GM12878 (cell line): Measurements from ENCODE around the gene PELI2. TPM values are rescaled to one million over a fixed set of nuclear protein-coding genes. Genes with fewer than 3 reads are reported as not detected.

Experiments used
- ATAC-seq: fragments of 200-7000 bp; cut with Tn5 transposase; 3 replicates; pipeline ENCODE4 v1.9.1; 2020; ENCODE audit warnings: mild to moderate bottlenecking, moderate library complexity
- BruUV-seq: library from RNA; stranded (reverse); fragments of 400-500 nt; replicated peaks from 2 replicates; lab custom pipeline; 2021; lab: Mats Ljungman, UMichigan
- CTCF ChIA-PET: fragments of 300-600 bp; sonication (Branson Sonifier 250); formaldehyde crosslinking; extraction: SDS; loops from one replicate; lab custom pipeline; 2021; ENCODE audit warnings: inconsistent platforms; lab: Yijun Ruan, JAX
- POLR2A ChIA-PET: fragments of 350-600 bp; formaldehyde crosslinking; extraction: SDS; loops from one replicate; lab custom pipeline; 2021; ENCODE audit warnings: inconsistent platforms; lab: Charles Lee
- RAD21 ChIA-PET: fragments of 300-600 bp; sonication (Branson Sonifier 250); formaldehyde crosslinking; loops from one replicate; lab custom pipeline; 2023; ENCODE audit warnings: antibody characterized with exemption; ENCODE audit not compliant: unreplicated experiment; lab: Charles Lee
- SMC1A ChIA-PET: fragments of 300-600 bp; sonication (Branson Sonifier 250); formaldehyde crosslinking; loops from one replicate; lab custom pipeline; 2023; ENCODE audit not compliant: unreplicated experiment, uncharacterized antibody; lab: Charles Lee
- DNase-seq: peaks from one replicate; pipeline ENCODE4 v3.0.0-alpha.2; 2011; ENCODE audit warnings: low read depth, low spot score
- FAIRE-seq: peaks from 3 replicates; lab custom pipeline; 2011; peaks lifted over from hg19 to GRCh38; lab: Jason Lieb, UNC
- H2AFZ ChIP-seq: 2 replicates; pipeline ENCODE4 v1.6.0; 2011; ENCODE audit warnings: low read depth, low read length, control low read depth; ENCODE audit not compliant: control insufficient read depth
- H3K27ac ChIP-seq: 2 replicates; pipeline ENCODE4 v1.5.1; 2011; ENCODE audit warnings: control low read depth; ENCODE audit not compliant: control insufficient read depth, insufficient read depth
- H3K27me3 ChIP-seq, 2 experiments: replicated peaks in 1 of 2; 2 replicates each; pipeline versions ENCODE4 v1.6.0 to v1.6.1; 2011; ENCODE audit warnings: low read length in 1 of 2; ENCODE audit not compliant: control insufficient read depth in 2 of 2, insufficient read depth in 2 of 2
- H3K36me3 ChIP-seq, 2 experiments: 2 replicates each; pipeline ENCODE4 v1.5.1; 2011; ENCODE audit warnings: low read length in 1 of 2; ENCODE audit not compliant: control insufficient read depth in 2 of 2, insufficient read depth in 2 of 2
- H3K4me1 ChIP-seq: 2 replicates; pipeline ENCODE4 v1.6.1; 2011; ENCODE audit warnings: mild to moderate bottlenecking, low read length, moderate library complexity, mixed read lengths; ENCODE audit not compliant: control insufficient read depth, insufficient read depth
- H3K4me2 ChIP-seq: 2 replicates; pipeline ENCODE4 v1.6.0; 2011; ENCODE audit warnings: control low read depth; ENCODE audit not compliant: control insufficient read depth, insufficient read depth
- H3K4me3 ChIP-seq: fragments of 200-600 bp; sonication (generic); 2 replicates; pipeline ENCODE4 v1.5.1; 2016
- H3K79me2 ChIP-seq: 2 replicates; pipeline ENCODE4 v1.6.0; 2011; ENCODE audit warnings: low read length; ENCODE audit not compliant: control insufficient read depth, insufficient read depth
- H3K9ac ChIP-seq: 2 replicates; pipeline ENCODE4 v1.8.0; 2011; ENCODE audit warnings: low read length, control low read depth, mixed read lengths; ENCODE audit not compliant: control insufficient read depth, insufficient read depth
- H3K9me3 ChIP-seq: replicated peaks from 3 replicates; pipeline ENCODE4 v1.5.1; 2011; ENCODE audit warnings: mild to moderate bottlenecking, low read length; ENCODE audit not compliant: control insufficient read depth, insufficient read depth
- H4K20me1 ChIP-seq: 2 replicates; pipeline ENCODE4 v1.6.0; 2011; ENCODE audit not compliant: control insufficient read depth, insufficient read depth
- E2F8 ChIP-seq: fragments of 450-650 bp; IDR thresholded peaks from 2 replicates; pipeline ENCODE4 v1.6.1; 2018; ENCODE audit warnings: mild to moderate bottlenecking, low read depth, moderate library complexity; ENCODE audit not compliant: partially characterized antibody
- ETV6 ChIP-seq, 2 experiments: fragments of 450-650 bp in 1 of 2; IDR thresholded peaks in 1 of 2; conservative IDR thresholded peaks in 1 of 2; 2 replicates each; pipeline ENCODE4 v1.6.1; 2014; ENCODE audit warnings: antibody characterized with exemption in 1 of 2, borderline replicate concordance in 1 of 2, low read depth in 1 of 2, mild to moderate bottlenecking in 1 of 2, moderate library complexity in 1 of 2
- GABPA ChIP-seq: IDR thresholded peaks from 2 replicates; pipeline ENCODE4 v1.6.1; 2014; ENCODE audit warnings: antibody characterized with exemption, low read depth, mild to moderate bottlenecking, inconsistent platforms
- MTA2 ChIP-seq: fragments of 450-650 bp; IDR thresholded peaks from 2 replicates; pipeline ENCODE4 v1.6.1; 2016; ENCODE audit warnings: low read depth, mild to moderate bottlenecking, moderate library complexity
- MYB ChIP-seq: fragments of 150-350 bp; IDR thresholded peaks from 2 replicates; pipeline ENCODE4 v1.6.1; 2014; ENCODE audit warnings: mild to moderate bottlenecking, low read depth, low read length, borderline replicate concordance
- PML ChIP-seq: IDR thresholded peaks from 2 replicates; pipeline ENCODE4 v1.6.1; 2012; ENCODE audit warnings: low read length, inconsistent platforms
- RAD21 ChIP-seq: IDR thresholded peaks from 2 replicates; pipeline ENCODE4 v1.6.1; 2011; ENCODE audit warnings: mild to moderate bottlenecking, low read depth, low read length, moderate library complexity; ENCODE audit not compliant: insufficient read depth
- RCOR1 ChIP-seq: conservative IDR thresholded peaks from 2 replicates; pipeline ENCODE4 v1.6.1; 2012; ENCODE audit warnings: low read depth, low read length, improper control_type of control experiment
- RELA ChIP-seq: fragments of 450-650 bp; IDR thresholded peaks from 2 replicates; pipeline ENCODE4 v1.8.0; 2014; ENCODE audit warnings: borderline replicate concordance; ENCODE audit not compliant: partially characterized antibody
- RELB ChIP-seq: fragments of 450-650 bp; IDR thresholded peaks from 2 replicates; pipeline ENCODE4 v1.6.1; 2017; ENCODE audit warnings: low read depth, mild to moderate bottlenecking, moderate library complexity
- SIX5 ChIP-seq: IDR thresholded peaks from 2 replicates; pipeline ENCODE4 v1.6.1; 2011; ENCODE audit warnings: mild to moderate bottlenecking, low read depth, low read length, moderate library complexity; ENCODE audit not compliant: severe bottlenecking
- STAT1 ChIP-seq: fragments of 450-650 bp; conservative IDR thresholded peaks from 2 replicates; pipeline ENCODE4 v1.6.1; 2014; ENCODE audit warnings: antibody characterized with exemption, mild to moderate bottlenecking
- USF2 ChIP-seq: IDR thresholded peaks from 2 replicates; pipeline ENCODE4 v1.6.1; 2011; ENCODE audit warnings: low read depth, low read length, improper control_type of control experiment, borderline replicate concordance
- YBX1 ChIP-seq: fragments of 450-650 bp; IDR thresholded peaks from 2 replicates; pipeline ENCODE4 v1.6.1; 2016; ENCODE audit warnings: antibody characterized with exemption
- WGBS: methylation state at CpG from one replicate; pipeline ENCODE4 v1.1.6; 2016; ENCODE audit warnings: low lambda C conversion rate; ENCODE audit not compliant: insufficient replicate concordance, insufficient coverage; ENCODE audit errors: missing lambda C conversion rate; 5-methylcytosine and 5-hydroxymethylcytosine counted together
- in situ Hi-C: fragments of 300-500 bp; cut with MboI; formaldehyde crosslinking; loops from 9 replicates; pipeline ENCODE4 v1.14.3; 2018; ENCODE audit warnings: mixed read lengths
- intact Hi-C: fragments of 100-400 bp; cut with micrococcal nuclease; formaldehyde crosslinking; loops from one replicate; pipeline ENCODE4 v1.14.2; 2022; ENCODE audit not compliant: unreplicated experiment
- polyA plus RNA-seq, 11 experiments: library from polyadenylated mRNA; depleted of rRNA in 4 of 11; unstranded in 6 of 11; stranded (reverse) in 5 of 11; fragments of >200 nt; fragmentation: Nextera tagmentation in 4 of 11; fragmentation: Illumina TruSeq in 1 of 11; extraction: Ambion mirVana in 4 of 11; extraction: Trizol in 1 of 11; gene quantifications; 1 replicate in 1 of 11; 2 replicates in 10 of 11; pipeline versions ENCODE4 v1.2.1 to v1.2.3, GENCODE V29; 2011 to 2016; ENCODE audit warnings: inconsistent platforms in 2 of 11, missing spikeins in 2 of 11, low read depth in 1 of 11
- total RNA-seq, 4 experiments: library from RNA; depleted of rRNA in 3 of 4; stranded (reverse); fragments of >200 nt in 3 of 4; fragmentation: Illumina TruSeq in 1 of 4; extraction: Trizol in 1 of 4; gene quantifications; 2 replicates each; pipeline versions ENCODE4 v1.2.1 to v1.2.3, GENCODE V29; 2013 to 2021

Gene PELI2
- total and polyA plus RNA-seq, 10 of the 15 experiments (the other 5 are each of a cell fraction or from before 2014, with no cell fraction given): under 0.01 to 0.10 (median 0.01) TPM; not detected in 3

GRCh38 chr14:56295743-56296142 is 177.5 kb downstream of the PELI2 start:
- Histone ChIP-seq H3K4me2 (no peak overlapping the region), H3K4me3 (no peak overlapping the region), H3K79me2 (no peaks in the 10 kb centered on the region), H4K20me1 (no peaks in the 10 kb centered on the region), H3K4me1 (no peaks in the 10 kb centered on the region), H3K27ac (no peak overlapping the region), H3K36me3 (no peaks in the 10 kb centered on the region), H3K9ac (no peak overlapping the region), H2AFZ (no peak overlapping the region)
- FAIRE-seq: no peak
- CTCF ChIA-PET: no interaction called here
- intact Hi-C loops: no loop called here
- POLR2A ChIA-PET: no interaction called here
- SMC1A ChIA-PET: no interaction called here
- no TSS peak for BruUV-seq
- ATAC-seq: no peak
- 0% methylated on average over 3 of the region's 3 CpGs for WGBS
- no peak for DNase-seq
- TF ChIP-seq RELB: no peak
- TF ChIP-seq RAD21: no peak
- no peak for TF ChIP-seq STAT1
- TF ChIP-seq ETV6 (conservative IDR thresholded peaks at IDR 0.05 in 1 of 2, IDR thresholded peaks at IDR 0.05 in 1 of 2; ENCODE audit: borderline replicate concordance in 1 of 2, low read depth in 1 of 2): no peak
- TF ChIP-seq RELA: no peak
- no peak for TF ChIP-seq YBX1
- no peak for TF ChIP-seq USF2
- TF ChIP-seq MTA2: no peak
- TF ChIP-seq RCOR1: no peak
- TF ChIP-seq PML: no peak
- no peak for TF ChIP-seq E2F8
- TF ChIP-seq GABPA: no peak
- TF ChIP-seq SIX5: no peak
- TF ChIP-seq MYB: no peak
- TF ChIP-seq, all 136 proteins: peak for 0
- in situ Hi-C loops: no loop called here
- Histone ChIP-seq H3K27me3 (no peaks in the 10 kb centered on the region; a peak in 1 of 4 replicates), H3K9me3 (no peaks in the 10 kb centered on the region)
- RAD21 ChIA-PET: no interaction called here
